Eye (tissue), 1 donor: ENCODE data around the gene GHRHR.
A peak's percentile ranks its signal among the peaks of the same experiment; 100 is the strongest.

ENCODE experiments used
- DNase-seq: peaks from one replicate; pipeline ENCODE4 v3.0.0-alpha.2; 2015

GHRHR gene

GRCh38 chr7:30929686-30930085, 34.1 kb upstream of the GHRHR start:
- DNase-seq = no peak

- peak; percentile 48 for DNase-seq
Measured at GRCh38 chr7:30930621-30931020, 33.1 kb upstream of the GHRHR start.

- DNase-seq = no peak
Measured at GRCh38 chr7:30931161-30931928, 32.4 kb upstream of the GHRHR start.

- no peak for DNase-seq
Measured at GRCh38 chr7:30931929-30932540, 31.7 kb upstream of the GHRHR start.

- no peak for DNase-seq
Measured at GRCh38 chr7:30932562-30932961, 31.2 kb upstream of the GHRHR start.

- peak; percentile 58 for DNase-seq
Measured at GRCh38 chr7:30933124-30933974, 30.4 kb upstream of the GHRHR start.

GRCh38 chr7:30934225-30934624, 29.5 kb upstream of the GHRHR start:
- no peak for DNase-seq

GRCh38 chr7:30934732-30935568, 28.8 kb upstream of the GHRHR start:
- DNase-seq = no peak

GRCh38 chr7:30935569-30935877, 28.2 kb upstream of the GHRHR start:
- no peak for DNase-seq

GRCh38 chr7:30936650-30937245, 27.0 kb upstream of the GHRHR start:
- no peak for DNase-seq

- DNase-seq = no peak
Measured at GRCh38 chr7:30937416-30937815, 26.3 kb upstream of the GHRHR start.

GRCh38 chr7:30938435-30939316, 25.1 kb upstream of the GHRHR start:
- peak; percentile 92 for DNase-seq

GRCh38 chr7:30941582-30942323, 22.0 kb upstream of the GHRHR start:
- DNase-seq = no peak

GRCh38 chr7:30950197-30950596, 13.6 kb upstream of the GHRHR start:
- DNase-seq = no peak

- DNase-seq = no peak
Measured at GRCh38 chr7:30954914-30955313, 8.8 kb upstream of the GHRHR start.

GRCh38 chr7:30956704-30957103, 7.0 kb upstream of the GHRHR start:
- no peak for DNase-seq

GRCh38 chr7:30965372-30965771, 1.6 kb downstream of the GHRHR start:
- no peak for DNase-seq

- DNase-seq = no peak
Measured at GRCh38 chr7:30965883-30966282, 2.1 kb downstream of the GHRHR start.

GRCh38 chr7:30968294-30968693, 4.5 kb downstream of the GHRHR start:
- no peak for DNase-seq

- DNase-seq = no peak
Measured at GRCh38 chr7:30968747-30969603, 5.2 kb downstream of the GHRHR start.
